Prostate gland (tissue), 2 donors: ENCODE results near the gene RPS3. TPM values are rescaled to one million over a fixed set of nuclear protein-coding genes. Genes with fewer than 3 reads are reported as not detected.
A peak's percentile ranks its signal among the peaks of the same experiment; 100 is the strongest.
"Not testable (repeated sequence)": the region's sequence is repeated elsewhere in the genome, so short reads cannot be mapped to it uniquely, and the experiment has no call there.

ENCODE experiments used
- DNase-seq: peaks from one replicate; pipeline ENCODE4 v3.0.0-alpha.2; 2019; ENCODE audit warnings: low spot score
- H3K27ac ChIP-seq, 2 donors: fragments of 200-600 bp; sonication (generic); 2 replicates each; pipeline ENCODE4 v1.5.1; 2017 to 2019
- H3K27me3 ChIP-seq: fragments of 200-600 bp; sonication (generic); replicated peaks from 2 replicates; pipeline ENCODE4 v1.5.1; 2019; ENCODE audit not compliant: insufficient read depth
- H3K36me3 ChIP-seq, 2 donors: fragments of 200-600 bp; sonication (generic); 1 replicate in 1 of 2; 2 replicates in 1 of 2; pipeline versions ENCODE4 v1.5.1 to v1.8.1; 2017 to 2019
- H3K4me1 ChIP-seq: fragments of 200-600 bp; sonication (generic); replicated peaks from 2 replicates; pipeline ENCODE4 v1.5.1; 2019
- H3K4me3 ChIP-seq, 2 donors: fragments of 200-600 bp; sonication (generic); 2 replicates each; pipeline ENCODE4 v1.5.1; 2017 to 2019
- H3K9me3 ChIP-seq: fragments of 200-600 bp; sonication (generic); 2 replicates; pipeline ENCODE4 v1.5.1; 2017
- POLR2A ChIP-seq: fragments of 450-650 bp; IDR thresholded peaks from one replicate; pipeline ENCODE4 v1.6.1; 2016; ENCODE audit warnings: antibody characterized with exemption, mild to moderate bottlenecking
- POLR2AphosphoS5 ChIP-seq: sonication (generic); formaldehyde crosslinking; IDR thresholded peaks from one replicate; pipeline ENCODE4 v1.6.1; 2017; ENCODE audit warnings: antibody characterized with exemption
- WGBS: methylation state at CpG from one replicate; pipeline ENCODE4 v1.1.5; 2018; 5-methylcytosine and 5-hydroxymethylcytosine counted together
- intact Hi-C: fragments of 100-400 bp; cut with DNase I; formaldehyde crosslinking; loops from one replicate; pipeline ENCODE4 v1.14.2; 2022
- total RNA-seq, 2 donors: library from RNA; depleted of rRNA; stranded (reverse); fragments of >200 nt; gene quantifications; one replicate each; pipeline ENCODE4 v1.1.0, GENCODE V29; 2016
- TF ChIP-seq, protein P1 (sequence below), 4 experiments: fragments of 200-600 bp in 2 of 4; fragments of 450-650 bp in 2 of 4; sonication (generic) in 2 of 4; IDR thresholded peaks; 1 replicate in 3 of 4; 2 replicates in 1 of 4; pipeline ENCODE4 v1.5.1; 2016 to 2019; ENCODE audit warnings: antibody characterized with exemption in 4 of 4, mild to moderate bottlenecking in 2 of 4, moderate library complexity in 2 of 4

RPS3 gene
- total RNA-seq, 2 donors from 2014 or later = 890 to 1,636 TPM

DNA sequence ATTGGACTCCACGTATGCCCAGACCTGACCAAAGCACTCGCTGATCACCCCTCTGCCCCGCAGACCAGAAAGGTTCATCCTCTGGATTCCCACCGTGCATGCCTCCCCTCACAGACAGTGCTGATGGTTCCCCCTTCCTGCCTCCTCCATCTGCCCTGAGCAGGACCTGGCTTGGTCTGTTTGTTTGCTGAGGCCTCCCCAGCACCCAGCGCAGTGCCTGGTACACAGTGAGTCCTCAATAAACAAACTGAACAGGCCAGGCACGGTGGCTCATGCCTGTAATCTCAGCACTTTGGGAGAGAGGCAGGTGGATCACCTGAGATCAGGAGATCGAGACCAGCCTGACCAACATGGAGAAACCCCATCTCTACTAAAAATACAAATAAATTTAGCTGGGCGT lies 23.7 kb upstream of the RPS3 start:
- Histone ChIP-seq H3K36me3 (no peaks in the 10 kb centered on the region), H3K27ac (peak overlapping the region in 1 of 2 donors; percentile 21), H3K4me1 (peaks cover 9% of the 10 kb centered on the region), H3K27me3 (no peaks in the 10 kb centered on the region), H3K4me3 (no peak overlapping the region), H3K9me3 (no peaks in the 10 kb centered on the region)
- WGBS = 82% methylated on average over 8 of the region's 8 CpGs
- no peak for DNase-seq
- no peak for TF ChIP-seq POLR2A
- TF ChIP-seq, protein P1, sequence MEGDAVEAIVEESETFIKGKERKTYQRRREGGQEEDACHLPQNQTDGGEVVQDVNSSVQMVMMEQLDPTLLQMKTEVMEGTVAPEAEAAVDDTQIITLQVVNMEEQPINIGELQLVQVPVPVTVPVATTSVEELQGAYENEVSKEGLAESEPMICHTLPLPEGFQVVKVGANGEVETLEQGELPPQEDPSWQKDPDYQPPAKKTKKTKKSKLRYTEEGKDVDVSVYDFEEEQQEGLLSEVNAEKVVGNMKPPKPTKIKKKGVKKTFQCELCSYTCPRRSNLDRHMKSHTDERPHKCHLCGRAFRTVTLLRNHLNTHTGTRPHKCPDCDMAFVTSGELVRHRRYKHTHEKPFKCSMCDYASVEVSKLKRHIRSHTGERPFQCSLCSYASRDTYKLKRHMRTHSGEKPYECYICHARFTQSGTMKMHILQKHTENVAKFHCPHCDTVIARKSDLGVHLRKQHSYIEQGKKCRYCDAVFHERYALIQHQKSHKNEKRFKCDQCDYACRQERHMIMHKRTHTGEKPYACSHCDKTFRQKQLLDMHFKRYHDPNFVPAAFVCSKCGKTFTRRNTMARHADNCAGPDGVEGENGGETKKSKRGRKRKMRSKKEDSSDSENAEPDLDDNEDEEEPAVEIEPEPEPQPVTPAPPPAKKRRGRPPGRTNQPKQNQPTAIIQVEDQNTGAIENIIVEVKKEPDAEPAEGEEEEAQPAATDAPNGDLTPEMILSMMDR (IDR thresholded peaks at IDR 0.05) = no peak
- intact Hi-C loops = no loop called here

DNA sequence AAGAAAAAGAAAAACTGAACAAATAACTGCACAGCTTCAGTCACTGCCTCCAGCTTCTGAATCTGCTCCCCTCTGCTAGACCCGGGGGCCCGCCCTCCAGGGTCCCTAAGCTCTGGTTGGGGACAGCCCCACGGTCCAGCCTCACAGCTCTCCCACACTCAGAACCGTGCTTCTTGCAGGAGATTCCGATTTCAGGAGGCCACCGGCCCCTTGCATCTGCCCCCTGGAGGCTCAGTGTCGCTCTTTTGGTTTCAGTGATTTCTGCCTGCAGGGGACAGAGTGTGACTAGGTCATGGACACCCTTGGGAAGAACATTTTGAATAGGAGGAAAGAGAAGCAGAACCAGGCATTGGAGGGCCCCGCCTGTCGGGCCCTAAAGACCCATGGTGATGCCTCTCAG lies 23.1 kb upstream of the RPS3 start:
- H3K4me1 ChIP-seq = peaks cover 9% of the 10 kb centered on the region
- no peaks in the 10 kb centered on the region for H3K36me3 ChIP-seq
- no peak for TF ChIP-seq POLR2A
- TF ChIP-seq, protein P1 (IDR thresholded peaks at IDR 0.05) = no peak
- H3K27me3 ChIP-seq = no peaks in the 10 kb centered on the region
- intact Hi-C loops = no loop called here
- no peaks in the 10 kb centered on the region for H3K9me3 ChIP-seq
- DNase-seq = no peak
- WGBS = 83% methylated on average over 9 of the region's 9 CpGs
- no peak overlapping the region for H3K4me3 ChIP-seq
- H3K27ac ChIP-seq = peak overlapping the region in 1 of 2 donors; percentile 21

DNA sequence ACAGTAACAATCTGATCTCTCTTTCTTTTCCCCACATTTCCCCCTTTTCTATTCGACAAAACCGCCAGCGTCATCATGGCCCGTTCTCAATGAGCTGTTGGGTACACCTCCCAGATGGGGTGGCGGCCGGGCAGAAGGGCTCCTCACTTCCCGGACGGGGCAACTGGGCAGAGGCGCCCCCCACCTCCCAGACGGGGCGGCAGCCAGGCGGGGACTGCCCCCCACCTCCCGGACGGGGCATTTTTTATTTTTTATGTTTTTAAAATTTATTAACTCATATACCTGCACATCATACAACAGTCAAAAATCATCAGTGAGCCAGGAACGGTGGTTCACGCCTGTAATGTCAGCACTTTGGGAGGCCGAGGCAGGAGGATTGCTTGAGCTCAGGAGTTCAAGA lies 20.5 kb upstream of the RPS3 start:
- H3K27me3 ChIP-seq, intact Hi-C loops, H3K4me3 ChIP-seq, H3K36me3 ChIP-seq, DNase-seq, H3K9me3 ChIP-seq, H3K4me1 ChIP-seq, H3K27ac ChIP-seq: not testable (repeated sequence)
- WGBS = 96% methylated on average over 17 of the region's 17 CpGs

DNA sequence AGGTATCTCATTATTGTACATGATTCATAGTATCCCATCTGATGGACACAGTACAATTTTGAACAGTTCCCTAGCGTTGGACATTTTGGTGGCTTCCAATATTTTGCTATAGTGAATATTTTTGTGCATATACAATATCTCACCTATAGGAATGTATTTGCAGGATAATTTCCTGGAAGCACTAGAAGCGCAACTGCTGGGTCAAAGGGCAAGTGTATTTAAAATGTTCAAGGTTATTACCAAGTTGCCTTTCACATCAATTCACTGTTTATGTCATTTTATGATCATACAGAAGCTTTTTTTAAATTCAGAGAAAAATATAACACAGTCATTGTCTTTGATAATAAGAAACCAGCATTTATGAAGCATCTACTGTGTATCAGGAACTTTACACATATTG lies 19.1 kb upstream of the RPS3 start:
- Histone ChIP-seq H3K27ac (no peak overlapping the region), H3K4me3 (no peak overlapping the region), H3K9me3 (no peaks in the 10 kb centered on the region), H3K4me1 (no peaks in the 10 kb centered on the region), H3K27me3 (no peaks in the 10 kb centered on the region), H3K36me3 (no peaks in the 10 kb centered on the region)
- TF ChIP-seq POLR2AphosphoS5 (no peak), POLR2A (no peak)
- TF ChIP-seq, protein P1 (IDR thresholded peaks at IDR 0.05) = no peak
- WGBS = 95% methylated on average over 2 of the region's 2 CpGs
- DNase-seq = no peak
- intact Hi-C loops = no loop called here

DNA sequence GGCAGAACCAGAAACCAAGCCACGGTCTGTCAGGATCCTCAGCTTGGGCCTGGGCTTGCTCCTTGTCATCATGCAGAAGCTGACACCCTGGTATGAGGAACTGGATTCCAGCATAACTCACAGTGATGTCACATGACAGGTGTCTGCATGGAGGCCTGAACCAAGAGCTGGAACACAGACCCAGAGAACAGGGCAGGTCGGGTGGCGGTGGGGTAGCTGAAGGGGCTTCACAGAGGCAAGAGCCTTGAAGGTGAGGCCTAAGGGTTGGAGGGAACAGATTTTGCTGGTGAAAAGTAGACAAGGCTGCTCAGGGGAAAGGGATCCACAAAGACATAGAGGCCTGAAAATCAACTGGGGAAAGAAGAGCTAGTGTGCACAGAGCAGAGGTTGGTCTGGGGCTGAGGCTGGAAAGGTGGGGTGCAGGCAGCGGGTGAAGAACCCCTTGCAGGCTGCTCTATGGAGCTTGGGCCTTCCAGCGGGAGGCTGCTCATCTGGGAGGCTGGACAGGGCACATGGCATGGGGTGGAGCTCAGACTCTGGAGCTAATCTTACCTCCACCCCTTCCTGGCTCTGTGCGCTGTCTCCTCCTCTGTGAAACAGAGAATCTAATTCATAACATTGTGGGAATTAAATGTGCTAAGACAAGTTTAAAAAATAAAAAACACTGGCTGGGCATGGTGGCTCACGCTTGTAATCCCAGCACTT lies 18.4 kb upstream of the RPS3 start:
- Histone ChIP-seq H3K9me3 (no peaks in the 10 kb centered on the region), H3K36me3 (no peaks in the 10 kb centered on the region), H3K4me1 (no peaks in the 10 kb centered on the region), H3K27ac (no peak overlapping the region), H3K4me3 (no peak overlapping the region), H3K27me3 (no peaks in the 10 kb centered on the region)
- intact Hi-C loops = no loop called here
- 79% methylated on average over 7 of the region's 7 CpGs for WGBS
- TF ChIP-seq, protein P1 (IDR thresholded peaks at IDR 0.05) = no peak
- no peak for TF ChIP-seq POLR2A
- no peak for TF ChIP-seq POLR2AphosphoS5
- no peak for DNase-seq
